ENCODE measurements around the gene ASXL2. TPM values are rescaled to one million over a fixed set of nuclear protein-coding genes. Genes with fewer than 3 reads are reported as not detected.

ASXL2 gene
- total RNA-seq, 1 experiment from 2014 or later, result 35.7 TPM

GRCh38 chr2:25885933-25886332 lies 7.6 kb upstream of the ASXL2 start:
- no peak overlapping the region for H3K4me3 ChIP-seq (ENCODE audit: low read depth, low read length)
- no peaks in the 10 kb centered on the region for H3K27me3 ChIP-seq (replicated peaks; ENCODE audit: control insufficient read depth, insufficient read depth, low read length)
- Mint-ChIP-seq H3K4me3 (ENCODE audit: unreplicated experiment) (no peak overlapping the region), H3K36me3 (ENCODE audit: insufficient read depth, unreplicated experiment) (no peaks in the 10 kb centered on the region), H3K27me3 (ENCODE audit: insufficient read depth, unreplicated experiment) (no peaks in the 10 kb centered on the region), H3K27ac (ENCODE audit: unreplicated experiment) (no peak overlapping the region), H3K4me1 (ENCODE audit: low read depth, unreplicated experiment) (peaks cover 9% of the 10 kb centered on the region), H3K9me3 (ENCODE audit: unreplicated experiment) (no peaks in the 10 kb centered on the region)
- no TSS peak for BruUV-seq (replicated peaks)
- ChIA-PET CTCF (no interaction called here), POLR2A (interaction anchor here (0.6 kb wide), 1 partner anchor 277 kb away, joined by 6 read pairs; no protein-coding TSS in a partner anchor)
- H3K9me3 ChIP-seq, result no peaks in the 10 kb centered on the region
- intact Hi-C loops (cut with micrococcal nuclease; ENCODE audit: unreplicated experiment), result no loop called here
- no peak for DNase-seq
- no peaks in the 10 kb centered on the region; the same call in 1 of the 2 replicates for H3K4me1 ChIP-seq
- H3K36me3 ChIP-seq (ENCODE audit: control insufficient read depth, insufficient read depth, low read length), result no peaks in the 10 kb centered on the region
- no peak for TF ChIP-seq CTCF (IDR thresholded peaks at IDR 0.05; ENCODE audit: insufficient read depth in 1 of 2, low read depth in 1 of 2, low read length in 1 of 2, severe bottlenecking in 1 of 2, unreplicated experiment in 1 of 2)

- H3K36me3 ChIP-seq (ENCODE audit: control insufficient read depth, insufficient read depth, low read length), result no peaks in the 10 kb centered on the region
- H3K4me3 ChIP-seq (ENCODE audit: low read depth, low read length), result no peak overlapping the region
- ChIA-PET CTCF (no interaction called here), POLR2A (no interaction called here)
- H3K36me3 Mint-ChIP-seq (ENCODE audit: insufficient read depth, unreplicated experiment), result peaks cover 19% of the 10 kb centered on the region
- H3K27me3 Mint-ChIP-seq (ENCODE audit: insufficient read depth, unreplicated experiment), result no peaks in the 10 kb centered on the region
- no peaks in the 10 kb centered on the region for H3K9me3 Mint-ChIP-seq (ENCODE audit: unreplicated experiment)
- DNase-seq, result no peak
- H3K4me1 ChIP-seq, result peaks cover 6% of the 10 kb centered on the region
- no peaks in the 10 kb centered on the region for H3K27me3 ChIP-seq (replicated peaks; ENCODE audit: control insufficient read depth, insufficient read depth, low read length)
- no TSS peak for BruUV-seq (replicated peaks)
- no peak overlapping the region for H3K4me3 Mint-ChIP-seq (ENCODE audit: unreplicated experiment)
- TF ChIP-seq CTCF (IDR thresholded peaks at IDR 0.05; ENCODE audit: insufficient read depth in 1 of 2, low read depth in 1 of 2, low read length in 1 of 2, severe bottlenecking in 1 of 2, unreplicated experiment in 1 of 2), result no peak
- H3K9me3 ChIP-seq, result no peaks in the 10 kb centered on the region
- H3K4me1 Mint-ChIP-seq (ENCODE audit: low read depth, unreplicated experiment), result peaks cover 33% of the 10 kb centered on the region
- intact Hi-C loops (cut with micrococcal nuclease; ENCODE audit: unreplicated experiment), result no loop called here
- H3K27ac Mint-ChIP-seq (ENCODE audit: unreplicated experiment), result no peak overlapping the region
Measured at GRCh38 chr2:25881764-25882163, 3.5 kb upstream of the ASXL2 start.

GRCh38 chr2:25879133-25879730 lies 945 bp upstream of the ASXL2 start:
- H3K36me3 ChIP-seq (ENCODE audit: control insufficient read depth, insufficient read depth, low read length), result no peaks in the 10 kb centered on the region
- no peaks in the 10 kb centered on the region for H3K9me3 ChIP-seq
- BruUV-seq (replicated peaks), result no TSS peak
- intact Hi-C loops (cut with micrococcal nuclease; ENCODE audit: unreplicated experiment), result loop anchor here (5.0 to 10.0 kb wide), 3 partner anchors 136 to 466 kb away; partner anchors contain the start of genes ADGRF3, RAB10 and SELENOI
- peaks cover 6% of the 10 kb centered on the region for H3K4me1 ChIP-seq
- peak overlapping the region; percentile 99 for H3K27ac Mint-ChIP-seq (ENCODE audit: unreplicated experiment)
- peaks cover 23% of the 10 kb centered on the region for H3K36me3 Mint-ChIP-seq (ENCODE audit: insufficient read depth, unreplicated experiment)
- ChIA-PET CTCF (interaction anchor here (0.7 to 1.7 kb wide), 9 partner anchors 25 to 1424 kb away, joined by 3 to 15 read pairs (median 4); partner anchors contain the start of gene RAB10), POLR2A (interaction anchor here (0.6 to 1.8 kb wide), 10 partner anchors 10 to 1091 kb away, joined by 3 to 18 read pairs (median 6); partner anchors contain the start of gene RAB10)
- H3K27me3 ChIP-seq (replicated peaks; ENCODE audit: control insufficient read depth, insufficient read depth, low read length), result no peaks in the 10 kb centered on the region
- H3K9me3 Mint-ChIP-seq (ENCODE audit: unreplicated experiment), result no peaks in the 10 kb centered on the region
- peak overlapping the region; percentile 50 for H3K4me3 ChIP-seq (ENCODE audit: low read depth, low read length)
- no peaks in the 10 kb centered on the region for H3K27me3 Mint-ChIP-seq (ENCODE audit: insufficient read depth, unreplicated experiment)
- peak in 1 of 2 experiments; percentile 54 for DNase-seq
- H3K4me1 Mint-ChIP-seq (ENCODE audit: low read depth, unreplicated experiment), result peaks cover 30% of the 10 kb centered on the region
- H3K4me3 Mint-ChIP-seq (ENCODE audit: unreplicated experiment), result peak overlapping the region; percentile 99
- no peak for TF ChIP-seq CTCF (IDR thresholded peaks at IDR 0.05; ENCODE audit: insufficient read depth in 1 of 2, low read depth in 1 of 2, low read length in 1 of 2, severe bottlenecking in 1 of 2, unreplicated experiment in 1 of 2)
